ENCODE results near the gene MXI1. TPM values are rescaled to one million over a fixed set of nuclear protein-coding genes. Genes with fewer than 3 reads are reported as not detected.

Gene MXI1
- total and polyA plus RNA-seq, 12 donors, result 21.4 to 69.8 (median 38.6) TPM

- intact Hi-C loops (cut with DNase I), result no loop called here
- peak overlapping the region in 3 of 5 donors; percentile 56 to 72 (median 67) for H3K27ac ChIP-seq
- H3K4me1 ChIP-seq (replicated peaks in 1 of 2), result peaks cover 16 to 42% of the 10 kb centered on the region in 2 donors
Observed at GRCh38 chr10:110216942-110217661, 9.7 kb downstream of the MXI1 start.

GRCh38 chr10:110217662-110218008 is 10.2 kb downstream of the MXI1 start:
- intact Hi-C loops (cut with DNase I), result no loop called here
- Histone ChIP-seq H3K4me3 (no peak overlapping the region), H3K4me1 (replicated peaks in 1 of 2) (peaks cover 20 to 44% of the 10 kb centered on the region in 2 donors)

More at GRCh38 chr10:110216942-110217661, 9.7 kb downstream of the MXI1 start:
- 34 to 46% (median 41%) methylated on average over 5 of the region's 5 CpGs for WGBS, 4 donors
- peak in 1 of 7 donors; percentile 44 for DNase-seq
- Histone ChIP-seq H3K9me3 (replicated peaks in 1 of 3) (no peaks in the 10 kb centered on the region), H3K36me3 (replicated peaks in 1 of 2) (no peaks in the 10 kb centered on the region), H3K27me3 (no peaks in the 10 kb centered on the region), H3K4me3 (no peak overlapping the region)
- TF ChIP-seq POLR2A (IDR thresholded peaks at IDR 0.05) (no peak), CTCF (IDR thresholded peaks at IDR 0.05) (no peak)

GRCh38 chr10:110218632-110219031 is 11.2 kb downstream of the MXI1 start:
- Histone ChIP-seq H3K4me3 (no peak overlapping the region), H3K36me3 (replicated peaks in 1 of 2) (no peaks in the 10 kb centered on the region), H3K27ac (peak overlapping the region in 2 of 5 donors; percentile 0 to 7), H3K9me3 (replicated peaks in 1 of 3) (no peaks in the 10 kb centered on the region), H3K4me1 (replicated peaks in 1 of 2) (peaks cover 20 to 44% of the 10 kb centered on the region in 2 donors), H3K27me3 (no peaks in the 10 kb centered on the region)
- intact Hi-C loops (cut with DNase I), result no loop called here
- DNase-seq, result no peak
- 46 to 81% (median 75%) methylated on average over 4 to 6 of the region's 6 CpGs for WGBS, 4 donors
- no peak for TF ChIP-seq CTCF (IDR thresholded peaks at IDR 0.05)
- no peak for TF ChIP-seq POLR2A (IDR thresholded peaks at IDR 0.05)

More at GRCh38 chr10:110217662-110218008, 10.2 kb downstream of the MXI1 start:
- no peak for DNase-seq
- Histone ChIP-seq H3K27ac (peak overlapping the region in 3 of 5 donors; percentile 56 to 72 (median 67)), H3K36me3 (replicated peaks in 1 of 2) (no peaks in the 10 kb centered on the region), H3K9me3 (replicated peaks in 1 of 3) (no peaks in the 10 kb centered on the region), H3K27me3 (no peaks in the 10 kb centered on the region)
- WGBS, 4 donors, result 87 to 92% (median 90%) methylated on average over 2 of the region's 2 CpGs
- TF ChIP-seq CTCF (IDR thresholded peaks at IDR 0.05), result no peak

DNA sequence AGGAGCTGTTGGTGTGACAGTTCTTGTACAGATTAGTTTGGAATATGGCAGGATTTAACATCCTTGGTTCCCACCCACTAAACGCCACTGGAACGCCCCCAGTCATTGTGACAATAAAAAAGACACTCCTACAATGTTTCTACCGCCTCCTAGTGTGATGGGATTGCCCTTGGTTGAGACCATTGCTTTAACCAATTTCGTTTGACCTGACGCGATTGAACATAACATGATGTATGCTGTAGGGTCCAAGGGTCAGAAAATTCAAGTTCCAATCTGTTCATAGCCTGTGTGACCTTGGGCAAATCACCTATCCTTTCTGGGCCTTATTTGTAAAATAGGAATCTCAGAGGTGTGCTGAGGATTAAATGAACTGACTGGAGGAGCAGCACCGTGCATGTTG is 12.5 kb downstream of the MXI1 start:
- 69 to 77% (median 72%) methylated on average over 7 of the region's 7 CpGs for WGBS, 4 donors
- Histone ChIP-seq H3K4me1 (replicated peaks in 1 of 2) (peaks cover 20 to 40% of the 10 kb centered on the region in 2 donors), H3K27ac (peak overlapping the region; percentile 56 to 95 (median 82)), H3K36me3 (replicated peaks in 1 of 2) (no peaks in the 10 kb centered on the region), H3K4me3 (no peak overlapping the region), H3K9me3 (replicated peaks in 1 of 3) (no peaks in the 10 kb centered on the region), H3K27me3 (no peaks in the 10 kb centered on the region)
- intact Hi-C loops (cut with DNase I), result no loop called here
- TF ChIP-seq POLR2A (IDR thresholded peaks at IDR 0.05) (no peak), CTCF (IDR thresholded peaks at IDR 0.05) (no peak)
- DNase-seq, result no peak
